ENCODE data around the gene XCR1.
"Not testable (repeated sequence)": the region's sequence is repeated elsewhere in the genome, so short reads cannot be mapped to it uniquely, and the experiment has no call there.

The XCR1 gene

GRCh38 chr3:46049093-46049492 is 21.8 kb upstream of the XCR1 start:
- no peak for FAIRE-seq
- no peak for DNase-seq (ENCODE audit: insufficient read length, low spot score)

DNA sequence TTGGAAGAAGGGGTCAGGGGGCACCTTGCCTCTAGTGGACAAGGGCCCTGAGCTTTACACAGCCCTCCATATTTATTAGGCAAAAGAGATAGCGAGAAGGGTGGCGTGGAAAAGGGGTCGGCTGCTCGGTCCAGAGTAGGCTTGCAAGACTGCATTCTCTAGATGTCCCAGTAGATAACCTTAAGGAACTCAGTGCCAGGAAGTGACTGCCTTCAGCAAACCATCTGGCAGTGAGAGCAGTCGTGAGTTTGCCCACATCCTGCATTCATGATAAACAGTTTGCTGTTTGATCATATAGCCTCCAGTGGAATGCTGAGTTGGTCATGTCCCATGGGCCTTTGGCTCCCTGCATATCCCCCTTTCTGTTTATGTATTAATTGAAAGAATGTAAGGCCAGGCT is 18.9 kb upstream of the XCR1 start:
- not testable (repeated sequence) for FAIRE-seq; DNase-seq (ENCODE audit: insufficient read length, low spot score)

DNA sequence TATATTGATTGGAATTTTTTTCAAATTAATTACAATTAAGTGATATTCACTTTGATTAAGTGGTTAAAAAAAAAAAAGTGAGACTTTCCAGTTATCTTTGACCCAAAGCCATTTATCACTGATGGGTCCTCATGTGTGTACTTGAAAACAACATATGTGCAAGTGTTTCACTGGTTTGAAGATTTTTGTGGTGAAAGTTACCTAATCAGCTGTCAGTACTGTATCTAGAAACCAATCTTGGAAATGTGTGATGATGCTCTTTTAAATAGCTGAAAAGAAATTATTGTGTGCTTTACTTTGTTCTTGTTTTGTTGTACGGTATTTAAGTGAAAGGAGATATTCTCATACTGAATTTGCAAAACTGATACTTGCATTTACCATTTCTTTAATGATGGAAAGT is 11.6 kb upstream of the XCR1 start:
- FAIRE-seq (no peak), DNase-seq (ENCODE audit: insufficient read length, low spot score) (no peak)

DNA sequence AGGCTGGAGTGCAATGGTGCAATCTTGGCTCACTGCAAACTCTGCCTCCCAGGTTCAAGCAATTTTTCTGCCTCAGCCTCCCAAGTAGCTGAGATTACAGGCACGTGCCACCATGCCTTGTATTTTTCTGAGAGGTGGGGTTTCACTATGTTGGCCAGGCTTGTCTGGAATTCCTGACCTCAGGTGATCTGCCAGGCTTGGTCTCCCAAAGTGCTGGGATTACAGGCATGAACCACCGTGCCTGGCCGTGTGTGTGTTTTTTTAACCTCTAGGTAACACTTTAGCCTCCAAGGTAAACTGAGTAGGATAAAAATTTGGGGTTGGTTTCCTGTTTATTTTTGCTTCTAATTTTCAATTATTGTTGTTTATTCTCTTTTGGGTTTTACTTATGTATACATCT is 10.8 kb upstream of the XCR1 start:
- DNase-seq (ENCODE audit: insufficient read length, low spot score); FAIRE-seq: not testable (repeated sequence)

DNA sequence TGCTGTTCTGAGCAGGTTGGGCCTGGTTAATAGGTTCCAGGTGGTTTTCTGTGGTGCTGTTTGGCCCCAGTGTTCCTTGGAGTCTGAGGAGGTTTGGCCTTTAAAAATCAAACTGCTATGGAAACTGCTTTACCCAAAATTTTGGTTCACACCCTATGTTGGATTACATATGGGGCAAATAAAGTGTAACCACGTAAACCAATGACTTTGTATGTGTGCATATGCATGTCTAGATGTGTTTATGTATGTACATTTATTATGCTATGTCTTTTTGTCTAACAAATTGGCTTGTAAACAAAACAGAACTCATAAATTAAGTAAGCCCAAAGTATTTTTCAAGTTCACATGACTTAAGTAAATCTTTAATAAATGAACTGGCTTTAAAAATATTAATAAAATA is 8.9 kb upstream of the XCR1 start:
- DNase-seq (ENCODE audit: insufficient read length, low spot score), result no peak
- no peak for FAIRE-seq

- DNase-seq (ENCODE audit: insufficient read length, low spot score) (no peak), FAIRE-seq (no peak)
Measured at GRCh38 chr3:46031747-46032146, 4.5 kb upstream of the XCR1 start.

DNA sequence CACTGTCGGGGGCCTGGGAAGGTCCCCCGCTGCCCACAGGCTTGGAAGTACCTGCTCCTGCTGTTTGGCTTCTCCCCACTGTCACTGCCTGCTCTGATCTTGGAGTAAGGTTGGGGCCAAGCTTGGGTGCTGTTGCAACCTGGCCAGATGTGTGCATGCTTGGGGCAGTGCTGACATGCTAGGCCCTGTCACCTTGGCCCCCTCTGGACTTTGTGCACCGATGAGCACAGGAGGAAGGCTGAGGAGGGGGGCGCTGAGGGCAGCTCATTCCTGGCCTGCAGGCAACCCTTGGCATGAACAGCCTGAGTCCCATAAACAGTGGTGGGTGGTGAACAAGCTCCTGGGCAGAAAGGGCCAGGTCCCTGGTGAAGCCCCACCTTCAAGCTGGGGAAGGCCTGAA is 4.0 kb upstream of the XCR1 start:
- FAIRE-seq (no peak), DNase-seq (ENCODE audit: insufficient read length, low spot score) (no peak)

- DNase-seq (ENCODE audit: insufficient read length, low spot score), result no peak
- FAIRE-seq, result no peak
Measured at GRCh38 chr3:46030626-46031025, 3.3 kb upstream of the XCR1 start.

DNA sequence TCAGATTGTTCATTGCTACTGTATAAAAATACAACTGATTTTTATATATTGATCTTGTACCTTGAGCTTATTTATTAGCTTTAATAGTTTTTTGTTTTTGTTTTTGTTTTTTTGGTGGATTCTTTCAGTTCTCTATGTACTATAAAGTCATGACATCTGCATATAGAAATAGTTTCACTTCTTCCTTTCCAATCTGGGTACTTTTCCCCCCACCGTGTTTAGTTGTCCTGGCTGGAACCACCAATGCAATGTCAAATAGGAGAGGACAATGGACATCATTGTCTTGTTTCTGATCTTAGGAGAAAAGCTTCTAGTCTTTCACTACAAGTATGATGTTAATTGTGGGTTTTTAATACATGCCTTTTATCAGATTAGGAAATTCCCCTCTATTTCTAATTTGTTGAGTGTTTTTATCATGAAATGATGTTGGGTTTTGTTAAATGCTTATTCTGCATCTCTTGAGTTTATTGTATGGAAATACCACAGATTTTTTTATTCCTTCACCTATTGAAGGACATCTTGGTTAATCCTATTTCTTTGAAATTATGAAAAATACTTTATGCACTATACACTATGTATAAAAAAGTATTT is 2.8 kb upstream of the XCR1 start:
- DNase-seq (ENCODE audit: insufficient read length, low spot score), result no peak
- no peak for FAIRE-seq

DNA sequence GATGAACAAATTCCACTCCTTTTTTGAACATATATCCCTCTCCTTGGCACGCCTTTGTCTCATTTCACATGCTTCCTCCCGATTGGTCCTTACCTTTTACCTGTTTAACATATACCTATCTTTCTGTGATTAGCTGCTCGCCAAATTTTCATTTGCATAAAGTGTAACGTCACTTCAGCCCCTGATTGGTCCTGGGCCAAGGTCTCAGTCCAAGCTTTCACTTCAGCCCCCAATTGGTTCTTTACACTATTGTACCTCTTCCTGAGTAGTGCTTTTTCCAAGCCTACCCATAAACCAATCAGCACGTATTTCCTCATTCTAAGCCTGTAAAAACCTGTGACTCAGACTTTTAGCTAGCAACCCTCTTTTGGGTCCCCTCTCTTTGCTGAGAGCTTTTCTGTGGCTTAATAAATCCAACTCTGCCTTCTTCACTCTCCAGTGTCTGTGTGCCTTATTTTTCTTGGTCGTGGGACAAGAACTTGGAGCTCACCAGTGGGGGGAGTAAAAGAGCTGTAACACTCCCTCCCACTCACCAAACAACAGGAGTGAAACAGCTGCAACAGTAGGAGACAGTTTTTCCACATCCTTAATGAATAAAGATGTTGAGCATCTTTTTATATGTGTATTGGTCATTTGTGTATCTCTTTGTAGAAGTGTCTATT is 584 bp upstream of the XCR1 start:
- no peak for FAIRE-seq
- DNase-seq (ENCODE audit: insufficient read length, low spot score), result no peak

DNA sequence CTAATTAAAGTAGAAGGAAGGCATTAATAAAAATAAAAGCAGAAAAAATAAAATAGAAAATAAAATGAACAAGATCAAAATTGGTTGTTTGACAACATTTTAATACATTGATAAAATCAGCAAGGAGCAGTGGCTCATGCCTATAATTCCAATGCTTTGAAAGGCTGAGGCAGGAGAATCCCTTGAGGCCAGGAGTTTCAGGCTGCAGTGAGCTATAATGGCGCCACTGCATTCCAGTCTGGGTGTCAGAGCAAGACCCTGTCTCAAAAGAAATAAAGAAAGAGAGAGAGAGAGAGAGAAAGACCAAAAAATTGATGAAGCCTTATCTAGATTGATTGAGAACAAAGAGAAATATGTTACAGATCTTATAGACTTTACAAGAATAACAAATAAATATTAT is 2.1 kb downstream of the XCR1 start:
- no peak for FAIRE-seq
- no peak for DNase-seq (ENCODE audit: insufficient read length, low spot score)

DNA sequence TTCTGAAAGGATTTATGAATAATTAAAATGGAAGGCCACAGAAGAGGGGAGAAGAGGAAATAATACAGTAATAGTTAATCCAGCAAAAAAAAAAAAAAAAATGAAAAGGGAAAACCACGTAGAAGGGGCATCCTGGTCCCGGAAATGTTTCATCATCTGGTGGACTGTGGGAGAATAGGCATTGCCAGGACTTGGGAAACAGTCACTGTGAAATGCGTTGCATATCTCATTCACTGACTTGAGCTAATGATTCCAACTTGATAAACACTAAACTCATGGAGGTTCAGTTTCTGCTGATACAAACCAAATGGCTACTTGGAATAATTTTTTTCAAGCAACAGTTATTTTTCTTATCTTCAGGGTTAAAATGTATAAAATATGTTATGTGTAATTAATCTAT is 3.2 kb downstream of the XCR1 start:
- FAIRE-seq, result no peak
- no peak for DNase-seq (ENCODE audit: insufficient read length, low spot score)

- DNase-seq (ENCODE audit: insufficient read length, low spot score) (no peak), FAIRE-seq (no peak)
Measured at GRCh38 chr3:46022909-46023785, 4.1 kb downstream of the XCR1 start.

DNA sequence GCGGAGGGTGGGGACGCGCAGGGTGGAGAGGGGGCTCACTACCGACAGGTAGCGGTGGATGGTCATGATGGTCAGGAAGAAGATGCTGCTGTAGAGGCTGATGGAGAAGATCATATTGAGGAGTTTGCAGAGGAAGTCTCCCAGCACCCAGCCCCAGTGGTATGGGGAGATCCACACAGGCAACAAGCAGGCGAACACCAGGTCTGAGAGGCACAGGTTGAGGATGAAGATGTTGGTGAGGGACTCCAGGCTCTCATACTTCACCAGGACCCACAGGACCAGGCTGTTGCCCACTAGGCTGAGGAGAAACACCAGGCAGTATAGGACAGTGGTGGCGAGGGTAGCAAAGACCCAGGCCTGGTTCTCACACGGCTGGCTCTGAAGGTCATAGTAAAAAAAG is 5.8 kb downstream of the XCR1 start:
- FAIRE-seq, result no peak
- no peak for DNase-seq (ENCODE audit: insufficient read length, low spot score)

- no peak for DNase-seq (ENCODE audit: insufficient read length, low spot score)
- FAIRE-seq, result no peak
Measured at GRCh38 chr3:46020766-46021510, 6.3 kb downstream of the XCR1 start.

DNA sequence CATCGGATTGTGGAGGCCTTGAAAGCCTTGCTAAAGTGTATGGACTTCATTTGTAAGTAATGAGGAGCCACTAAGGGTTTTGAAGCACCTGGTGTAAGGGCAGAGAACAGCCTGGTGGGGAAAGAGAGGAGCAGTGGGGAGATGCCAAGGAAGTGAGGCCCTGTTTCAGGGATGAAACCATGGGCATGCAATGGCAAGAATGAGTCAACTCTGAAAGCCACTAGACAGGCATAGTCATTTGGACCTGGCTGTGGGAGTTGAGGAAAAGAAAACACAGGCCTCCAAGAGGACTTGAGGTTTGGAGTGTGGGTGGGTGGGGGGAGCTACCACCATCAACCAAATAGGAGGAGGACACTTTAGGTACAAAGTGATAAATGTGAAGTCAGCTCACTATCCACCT is 7.6 kb downstream of the XCR1 start:
- no peak for DNase-seq (ENCODE audit: insufficient read length, low spot score)
- no peak for FAIRE-seq

- DNase-seq (ENCODE audit: insufficient read length, low spot score) (no peak), FAIRE-seq (no peak)
Measured at GRCh38 chr3:46017720-46018119, 9.6 kb downstream of the XCR1 start.

DNA sequence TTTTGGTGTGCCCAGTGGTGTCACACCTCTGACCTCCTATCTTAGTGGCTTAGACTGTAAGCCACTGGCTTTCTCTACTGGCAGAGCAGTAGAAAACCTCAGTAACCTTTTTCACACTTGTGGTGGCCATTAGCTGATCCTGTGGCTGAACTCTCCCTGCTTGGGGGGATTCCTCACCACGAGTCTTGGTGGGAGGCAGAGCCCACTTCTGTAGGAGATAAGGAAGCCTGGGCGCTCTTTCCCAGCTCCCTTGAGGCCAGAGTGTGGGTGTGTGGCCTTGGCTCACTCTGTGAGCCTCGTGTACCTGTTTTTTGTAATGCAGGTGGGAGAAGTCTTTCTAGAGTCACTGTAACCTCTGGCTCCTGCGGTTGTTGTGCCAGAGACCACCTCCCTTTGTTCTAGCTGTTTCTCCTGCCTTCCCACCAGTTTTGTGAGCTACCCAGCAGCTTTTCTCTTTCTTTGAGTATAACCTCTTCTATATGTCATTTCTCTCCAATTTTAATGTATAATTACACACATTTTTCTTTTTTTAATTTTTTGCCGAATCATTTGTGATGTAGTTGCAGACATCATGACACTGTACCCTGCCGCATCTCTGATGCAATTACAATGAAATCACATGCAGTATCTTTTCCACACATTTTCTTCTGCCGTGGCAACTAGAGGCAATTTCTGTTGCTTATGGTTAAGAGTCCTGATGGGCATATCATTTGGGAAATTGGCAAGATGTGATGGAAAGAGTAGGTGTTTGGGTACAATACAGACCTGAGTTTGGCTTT is 13.8 kb downstream of the XCR1 start:
- FAIRE-seq, result no peak
- no peak for DNase-seq (ENCODE audit: insufficient read length, low spot score)

GRCh38 chr3:46012246-46012645 is 15.0 kb downstream of the XCR1 start:
- FAIRE-seq (no peak), DNase-seq (ENCODE audit: insufficient read length, low spot score) (no peak)

DNA sequence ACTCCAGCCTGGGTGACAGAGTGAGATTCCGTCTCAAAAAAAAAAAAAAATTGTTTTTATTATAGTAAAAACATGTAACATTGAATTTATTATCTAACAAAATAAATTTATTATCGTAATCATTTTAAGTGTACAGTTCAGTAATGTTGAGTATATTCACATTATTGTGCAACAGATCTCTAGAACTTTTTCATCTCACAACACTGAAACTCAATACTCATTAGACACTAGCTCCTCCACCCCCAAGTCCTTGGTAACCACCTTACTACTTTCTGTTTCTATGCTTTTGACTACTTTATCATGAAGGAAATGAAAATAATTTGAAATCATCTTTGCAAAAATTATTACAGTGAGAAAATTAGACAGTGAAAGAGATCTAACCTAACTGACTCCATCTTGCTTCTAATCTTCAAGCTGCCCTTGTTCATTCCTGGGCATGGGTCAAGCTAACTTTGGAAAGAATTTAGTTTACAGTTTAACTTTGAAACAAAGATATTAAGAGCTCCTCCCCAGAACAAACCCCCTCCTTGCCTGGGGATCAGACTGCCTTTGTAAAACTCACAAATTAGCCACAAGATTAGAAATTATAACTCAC is 16.7 kb downstream of the XCR1 start:
- FAIRE-seq (no peak), DNase-seq (ENCODE audit: insufficient read length, low spot score) (no peak)

Measured in HTR-8/SVneo (cell line).